Fibroblast of skin of abdomen (primary cell): ENCODE results near the gene EIF2B2. TPM values are rescaled to one million over a fixed set of nuclear protein-coding genes. Genes with fewer than 3 reads are reported as not detected.

Experiments used
- DNase-seq: peaks from one replicate; pipeline ENCODE4 v3.0.0-alpha.2; 2013
- polyA plus RNA-seq, 2 experiments: library from polyadenylated mRNA; unstranded; fragments of 120-200 nt; gene quantifications; one replicate each; pipeline ENCODE4 v1.2.1, GENCODE V29; 2013; ENCODE audit not compliant: insufficient read length in 2 of 2

EIF2B2 gene
- 53.4 TPM for polyA plus RNA-seq (2013, experiment 1 of 2; ENCODE audit: insufficient read length)
- 57.0 TPM for polyA plus RNA-seq (2013, experiment 2 of 2; ENCODE audit: insufficient read length)

- peak; percentile 96 for DNase-seq
Observed at GRCh38 chr14:75002392-75003249, at the start of gene EIF2B2. EIF2B2 (plus strand) TSS chr14:75002921; CDS start chr14:75002991, 70 bp downstream.

GRCh38 chr14:74953686-74954085 lies 49.0 kb upstream of the EIF2B2 start:
- DNase-seq = no peak

- DNase-seq = no peak
Observed at GRCh38 chr14:74954232-74954946, 48.3 kb upstream of the EIF2B2 start.

- DNase-seq = no peak
Observed at GRCh38 chr14:74954947-74955228, 47.8 kb upstream of the EIF2B2 start.

DNA sequence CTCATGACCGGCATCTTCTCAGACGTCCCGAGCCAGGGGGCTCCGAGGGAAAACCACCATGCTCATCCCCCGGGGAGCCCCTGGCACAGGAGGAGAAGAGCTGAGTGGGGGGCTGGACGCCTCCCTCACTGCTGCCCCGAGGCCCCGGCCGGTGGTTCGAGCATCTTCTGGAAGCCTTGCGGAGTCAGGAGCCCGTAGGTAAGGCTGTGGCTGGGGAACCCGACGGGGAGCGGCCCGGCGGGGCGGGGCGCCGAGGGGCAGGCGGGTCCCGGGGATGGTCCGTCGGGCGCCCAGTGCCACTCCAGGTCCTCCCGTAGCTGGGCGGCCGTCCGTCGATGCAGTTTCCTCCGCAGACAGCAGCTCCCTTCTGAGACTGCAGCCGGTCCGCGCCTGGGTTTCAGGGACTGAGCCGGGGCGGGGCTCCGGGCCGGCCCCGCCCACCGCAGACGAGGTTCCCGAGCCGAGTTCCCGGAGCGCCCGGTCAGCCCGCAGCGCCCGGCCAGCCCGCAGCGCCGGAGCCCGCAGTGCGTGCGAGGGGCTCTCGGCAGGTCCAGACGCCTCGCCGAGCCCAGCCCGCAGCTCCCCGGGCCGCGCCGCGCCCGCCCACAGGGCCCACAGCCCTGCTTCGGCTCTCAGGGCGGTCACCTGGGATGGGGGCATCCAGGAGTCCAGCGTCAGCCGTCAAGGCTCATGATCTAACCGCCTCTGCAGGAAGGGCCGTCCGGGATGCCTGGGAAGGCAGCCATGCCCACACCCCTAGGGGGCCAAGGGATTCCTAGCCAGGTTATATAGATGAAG lies 47.3 kb upstream of the EIF2B2 start, which contains the start of gene PGF:
PGF (minus strand) TSS at position 369 of the 798 bp plus-strand sequence; CDS start at position 14, 355 bp downstream.
- peak; percentile 42 for DNase-seq

- no peak for DNase-seq
Observed at GRCh38 chr14:74956027-74956279, 46.8 kb upstream of the EIF2B2 start.

DNA sequence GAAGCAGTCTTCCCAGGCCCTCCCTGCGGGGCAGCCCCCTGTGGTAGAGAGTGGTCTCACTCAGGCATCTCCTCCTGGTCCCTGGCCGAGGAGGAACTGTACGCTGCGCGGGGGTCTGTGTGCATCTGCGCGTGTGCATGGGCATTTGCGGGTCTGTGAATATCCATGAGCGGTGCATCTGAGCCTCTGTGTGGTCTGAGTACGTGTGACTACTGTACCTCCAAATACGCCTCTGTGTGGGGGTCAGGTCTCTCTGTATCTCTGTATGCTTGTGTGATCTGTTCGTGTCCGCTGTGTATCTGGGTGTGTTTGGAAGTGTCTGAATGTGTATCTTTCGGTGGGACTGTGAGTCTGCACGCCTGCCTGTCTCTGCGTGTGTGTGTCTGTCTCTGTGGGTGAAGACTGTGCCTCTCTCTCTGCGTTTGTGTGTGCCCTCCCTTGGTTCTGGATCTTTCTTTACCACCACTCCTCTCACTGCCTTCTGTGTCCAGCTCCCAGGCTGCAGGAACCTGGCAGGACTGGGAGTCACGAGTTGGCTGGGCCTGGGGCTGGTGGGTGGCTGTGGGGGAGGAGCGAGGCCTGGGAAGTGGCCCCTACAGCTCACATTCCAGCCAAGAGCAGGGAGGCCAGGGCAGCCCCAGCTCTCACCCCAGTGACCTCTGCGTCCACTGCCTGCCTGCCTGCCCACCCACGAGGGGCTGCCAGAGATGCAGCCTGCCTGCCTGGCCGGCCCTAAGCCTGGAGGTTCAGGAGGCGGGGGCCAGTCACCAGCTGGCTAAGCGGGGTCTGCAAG lies 46.2 kb upstream of the EIF2B2 start:
- no peak for DNase-seq

GRCh38 chr14:74959596-74960180 lies 43.0 kb upstream of the EIF2B2 start:
- DNase-seq = no peak

- no peak for DNase-seq
Observed at GRCh38 chr14:74960736-74961135, 42.0 kb upstream of the EIF2B2 start.

DNA sequence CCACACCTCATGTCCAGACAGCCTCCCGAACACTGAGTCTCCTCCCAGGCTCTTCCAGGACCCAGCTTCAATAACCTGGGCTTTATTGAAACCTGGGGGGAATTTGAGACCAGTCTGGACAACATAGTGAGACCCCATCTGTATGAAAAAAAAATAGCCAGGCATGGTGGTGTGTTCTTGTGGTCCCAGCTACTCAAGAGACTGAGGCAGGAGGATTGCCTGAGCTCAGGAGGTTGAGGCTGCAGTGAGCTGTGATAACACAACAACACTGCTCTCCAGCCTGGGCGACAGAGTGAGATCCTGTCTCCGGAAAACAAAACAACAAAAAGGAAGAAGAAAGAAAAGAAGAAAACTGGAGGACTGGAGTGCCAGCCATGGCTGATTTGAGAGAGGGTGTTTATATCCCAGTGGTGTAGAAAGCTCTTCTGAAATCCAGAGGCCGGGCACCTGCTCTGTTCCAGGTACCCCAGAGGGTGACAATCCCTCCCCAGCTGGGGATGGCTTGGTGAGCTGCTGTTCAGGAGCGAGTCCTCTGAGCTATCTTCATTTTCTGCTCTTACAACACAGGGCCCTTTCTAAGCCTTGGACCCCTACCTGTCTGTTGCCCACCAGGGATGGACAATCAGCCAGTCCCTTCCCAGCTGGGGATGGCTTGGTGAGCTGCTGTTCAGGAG lies 41.3 kb upstream of the EIF2B2 start:
- no peak for DNase-seq

- DNase-seq = no peak
Observed at GRCh38 chr14:74962046-74962445, 40.7 kb upstream of the EIF2B2 start.

DNA sequence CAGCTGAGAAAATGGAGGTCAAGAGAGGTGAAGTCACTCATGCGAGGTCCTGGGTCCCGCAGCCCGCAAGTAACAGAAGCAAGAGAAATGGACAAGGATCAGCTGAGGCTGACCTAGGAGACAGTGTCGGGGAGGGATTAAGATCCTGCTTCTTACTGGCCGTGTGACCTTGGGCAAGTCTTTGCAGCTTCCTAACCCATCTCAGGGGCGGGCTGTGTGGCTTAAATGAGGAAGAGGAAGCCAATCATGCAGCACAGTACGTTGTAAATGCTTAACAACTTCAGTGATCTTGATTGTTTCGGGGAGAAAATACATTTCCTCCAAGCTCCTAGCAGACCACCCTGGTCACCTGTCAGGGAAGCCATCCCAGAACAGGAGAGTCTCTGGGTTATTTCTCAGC lies 40.2 kb upstream of the EIF2B2 start:
- no peak for DNase-seq

DNA sequence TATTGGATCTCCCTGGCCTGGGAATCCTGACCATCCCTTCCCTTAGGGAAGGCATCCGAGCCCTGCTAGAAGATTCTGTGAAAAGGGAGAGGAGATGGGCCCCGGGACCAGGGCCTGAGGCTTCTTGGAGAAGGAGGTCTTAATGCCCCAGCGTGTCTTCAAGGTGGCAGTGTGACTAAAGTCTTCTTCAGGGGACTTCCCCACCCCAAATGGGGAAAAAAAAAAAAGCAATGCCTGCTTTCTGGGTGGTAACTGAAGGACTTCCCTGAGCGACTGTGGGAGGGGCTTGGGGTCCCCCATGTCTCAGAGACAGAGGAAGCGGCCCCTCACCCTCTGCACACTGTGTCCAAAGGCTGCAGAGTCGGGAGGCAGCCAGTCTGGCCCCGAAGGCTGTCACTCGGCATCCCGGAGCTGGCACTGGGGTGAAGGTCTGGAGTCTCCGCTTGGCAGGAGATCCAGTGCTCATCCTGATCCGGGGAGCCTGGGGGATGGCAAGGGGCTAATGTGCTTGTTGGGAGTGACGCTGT lies 39.5 kb upstream of the EIF2B2 start:
- DNase-seq = no peak

GRCh38 chr14:74963705-74964271 lies 38.9 kb upstream of the EIF2B2 start:
- peak; percentile 64 for DNase-seq

- peak; percentile 42 for DNase-seq
Observed at GRCh38 chr14:74964787-74965485, 37.8 kb upstream of the EIF2B2 start.

DNA sequence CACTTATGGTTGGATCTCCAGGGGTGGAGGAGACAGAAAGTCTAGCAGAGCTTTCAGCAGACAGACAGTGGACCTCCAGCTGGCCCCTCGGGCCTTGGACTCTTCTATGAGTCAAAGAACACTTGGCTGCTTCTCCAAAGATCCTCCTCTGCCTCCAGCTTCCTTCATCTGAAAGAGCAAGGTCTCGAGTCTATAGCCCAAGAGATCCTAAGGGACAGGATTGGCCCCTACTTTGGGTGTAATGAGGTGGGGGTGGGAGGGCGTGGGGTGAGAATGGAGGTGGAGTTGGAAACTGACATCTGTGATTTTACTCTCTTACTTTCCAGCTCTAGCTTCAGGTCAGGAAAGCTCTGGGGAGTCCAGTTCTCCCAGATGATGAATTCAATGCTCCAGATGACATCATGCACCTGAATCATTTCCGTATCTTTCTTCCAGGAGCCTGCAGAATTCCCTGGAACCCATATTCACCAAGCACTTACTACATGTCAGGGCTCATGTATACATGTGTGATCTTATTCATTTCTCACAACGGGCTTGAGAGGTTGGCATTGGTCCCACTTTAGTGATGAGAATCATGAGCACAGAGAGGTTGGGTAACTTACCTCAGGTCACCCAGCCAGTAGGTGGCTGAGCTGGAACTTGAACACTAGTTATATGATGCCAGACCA lies 37.1 kb upstream of the EIF2B2 start:
- DNase-seq = peak; percentile 52

DNA sequence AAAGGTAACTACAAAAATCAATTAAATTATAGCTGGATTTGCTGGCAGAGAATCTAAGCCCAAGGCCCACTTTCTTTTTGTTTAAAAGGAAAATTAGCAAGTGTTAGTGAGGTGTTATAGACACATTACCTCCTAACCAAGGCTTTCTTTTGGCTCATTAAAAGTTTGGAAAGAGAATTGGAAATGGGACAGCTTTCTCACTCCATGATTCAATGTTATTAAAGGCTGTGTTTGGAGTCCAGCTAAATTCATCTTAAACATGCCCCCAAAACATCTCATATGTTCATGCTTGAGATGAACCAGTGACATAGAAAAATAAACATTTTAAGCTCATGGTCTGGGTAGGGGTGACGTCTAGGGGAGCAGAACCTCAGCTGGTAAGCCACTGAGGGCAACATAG lies 33.9 kb upstream of the EIF2B2 start:
- DNase-seq = no peak

- peak; percentile 47 for DNase-seq
Observed at GRCh38 chr14:74973003-74973653, 29.6 kb upstream of the EIF2B2 start.

DNA sequence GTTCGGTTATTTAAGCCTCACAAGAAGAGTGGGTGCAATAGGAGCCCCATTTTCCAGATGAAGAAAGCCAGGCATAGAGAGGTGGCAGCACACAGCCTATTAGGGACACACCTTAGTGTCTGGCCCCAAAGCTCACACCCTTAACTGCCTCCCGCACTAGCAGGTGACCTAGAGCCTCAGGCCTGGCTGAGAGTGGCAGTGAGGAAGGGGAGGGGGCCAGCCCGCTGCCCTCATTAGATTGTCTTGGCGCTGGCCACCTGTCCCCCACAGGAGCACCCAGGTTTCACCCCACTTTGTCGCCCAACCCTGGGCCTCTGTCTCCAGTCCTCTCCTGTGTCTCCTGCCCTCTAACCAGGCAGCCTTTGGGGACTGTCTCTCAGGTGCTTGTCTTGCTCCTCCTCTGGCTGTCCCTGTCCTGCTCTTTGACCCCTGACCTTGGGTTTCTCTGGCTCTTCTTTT lies 28.8 kb upstream of the EIF2B2 start:
- no peak for DNase-seq
